AG10803 (cell line): ENCODE measurements around the gene PRSS23.
"Not testable (repeated sequence)": the region's sequence is repeated elsewhere in the genome, so short reads cannot be mapped to it uniquely, and the experiment has no call there.

ENCODE experiments used
- DNase-seq: peaks from one replicate; pipeline ENCODE4 v3.0.0; 2010; ENCODE audit warnings: low read depth
- H3K4me3 ChIP-seq: 2 replicates; pipeline ENCODE4 v1.5.1; 2011; ENCODE audit warnings: mild to moderate bottlenecking, low read length, control low read depth
- TF ChIP-seq, protein P1 (sequence below): conservative IDR thresholded peaks from 2 replicates; pipeline ENCODE4 v1.5.1; 2011; ENCODE audit warnings: mild to moderate bottlenecking, low read length, control low read depth, inconsistent platforms

The PRSS23 gene

GRCh38 chr11:86765203-86765602, 35.1 kb upstream of the PRSS23 start:
- TF ChIP-seq, protein P1, sequence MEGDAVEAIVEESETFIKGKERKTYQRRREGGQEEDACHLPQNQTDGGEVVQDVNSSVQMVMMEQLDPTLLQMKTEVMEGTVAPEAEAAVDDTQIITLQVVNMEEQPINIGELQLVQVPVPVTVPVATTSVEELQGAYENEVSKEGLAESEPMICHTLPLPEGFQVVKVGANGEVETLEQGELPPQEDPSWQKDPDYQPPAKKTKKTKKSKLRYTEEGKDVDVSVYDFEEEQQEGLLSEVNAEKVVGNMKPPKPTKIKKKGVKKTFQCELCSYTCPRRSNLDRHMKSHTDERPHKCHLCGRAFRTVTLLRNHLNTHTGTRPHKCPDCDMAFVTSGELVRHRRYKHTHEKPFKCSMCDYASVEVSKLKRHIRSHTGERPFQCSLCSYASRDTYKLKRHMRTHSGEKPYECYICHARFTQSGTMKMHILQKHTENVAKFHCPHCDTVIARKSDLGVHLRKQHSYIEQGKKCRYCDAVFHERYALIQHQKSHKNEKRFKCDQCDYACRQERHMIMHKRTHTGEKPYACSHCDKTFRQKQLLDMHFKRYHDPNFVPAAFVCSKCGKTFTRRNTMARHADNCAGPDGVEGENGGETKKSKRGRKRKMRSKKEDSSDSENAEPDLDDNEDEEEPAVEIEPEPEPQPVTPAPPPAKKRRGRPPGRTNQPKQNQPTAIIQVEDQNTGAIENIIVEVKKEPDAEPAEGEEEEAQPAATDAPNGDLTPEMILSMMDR, result no peak
- DNase-seq, result no peak
- no peak overlapping the region for H3K4me3 ChIP-seq

- H3K4me3 ChIP-seq, result no peak overlapping the region
- TF ChIP-seq, protein P1, result no peak
- no peak for DNase-seq
Measured at GRCh38 chr11:86765878-86766277, 34.5 kb upstream of the PRSS23 start.

- no peak overlapping the region for H3K4me3 ChIP-seq
- TF ChIP-seq, protein P1, result no peak
- no peak for DNase-seq
Measured at GRCh38 chr11:86769219-86769618, 31.1 kb upstream of the PRSS23 start.

- not testable (repeated sequence) for DNase-seq, H3K4me3 ChIP-seq
Measured at GRCh38 chr11:86770473-86771027, 29.8 kb upstream of the PRSS23 start.

GRCh38 chr11:86772999-86773398, 27.3 kb upstream of the PRSS23 start:
- no peak for DNase-seq
- no peak overlapping the region for H3K4me3 ChIP-seq
- TF ChIP-seq, protein P1, result no peak

DNA sequence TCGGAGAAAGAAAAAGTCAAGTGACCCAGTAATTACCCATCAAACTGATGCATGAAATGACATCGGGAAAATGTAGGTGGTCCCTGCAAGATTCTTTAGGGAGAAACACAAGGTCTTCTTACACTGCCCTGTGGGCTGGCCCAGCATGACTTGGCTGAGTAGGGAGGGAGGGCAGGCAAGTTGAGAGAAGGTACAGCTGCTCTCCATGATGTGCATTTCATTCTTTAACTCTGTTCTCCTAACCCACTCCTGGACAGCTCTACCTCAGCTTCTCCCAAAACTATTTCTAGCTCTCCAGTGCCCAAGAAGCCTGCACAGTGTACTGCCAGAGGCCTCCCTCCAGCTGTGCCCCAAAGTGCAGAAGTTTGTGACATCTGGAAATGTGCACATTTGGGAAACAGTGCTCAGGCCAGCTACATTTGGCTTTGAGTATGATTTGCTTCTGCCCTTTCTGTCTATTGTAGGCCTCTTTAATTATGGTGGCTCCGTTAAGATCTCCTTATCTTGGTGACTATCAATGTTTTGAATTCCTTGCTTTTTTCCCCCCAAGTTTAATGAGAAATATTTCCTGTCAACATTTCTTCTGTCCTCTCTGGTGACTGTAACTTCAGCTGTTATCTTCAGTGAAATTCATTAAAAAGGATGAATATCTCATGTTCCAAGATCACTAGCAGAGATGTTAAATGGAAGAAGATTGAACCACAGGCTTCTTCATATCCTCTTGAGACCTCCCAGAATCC, 26.7 kb upstream of the PRSS23 start:
- TF ChIP-seq, protein P1, result no peak
- DNase-seq, result no peak
- H3K4me3 ChIP-seq, result no peak overlapping the region

DNA sequence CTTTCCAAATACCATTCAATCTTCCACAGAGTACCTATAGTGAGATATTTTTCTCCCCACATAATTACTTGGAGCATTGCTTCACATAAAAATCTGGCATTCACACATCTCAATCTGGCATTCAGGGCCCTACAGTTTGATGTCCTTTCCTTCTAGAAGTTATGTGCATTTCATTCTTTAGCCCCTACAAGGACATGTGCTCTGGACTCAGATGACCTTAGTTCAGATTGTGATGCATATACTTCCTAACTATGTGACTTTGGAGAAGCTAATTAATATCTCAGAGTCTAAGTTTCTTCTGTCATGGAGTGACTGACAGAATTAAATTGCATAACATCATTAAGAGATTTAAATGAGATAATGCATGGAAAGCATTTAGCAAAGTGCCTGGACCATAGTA, 25.9 kb upstream of the PRSS23 start:
- H3K4me3 ChIP-seq, result no peak overlapping the region
- DNase-seq, result no peak
- TF ChIP-seq, protein P1, result no peak
